Keratinocyte (primary cell): ENCODE data around the gene ARHGAP24. TPM values are rescaled to one million over a fixed set of nuclear protein-coding genes. Genes with fewer than 3 reads are reported as not detected.

Source experiments
- DNase-seq: peaks from one replicate; pipeline ENCODE4 v3.0.0-alpha.2; 2011; ENCODE audit warnings: low read depth, missing footprints, low spot score
- FAIRE-seq: peaks from 2 replicates; lab custom pipeline; 2011; peaks lifted over from hg19 to GRCh38; lab: Jason Lieb, UNC
- H2AFZ ChIP-seq: 2 replicates; pipeline ENCODE4 v1.6.0; 2012; ENCODE audit warnings: low read length, control low read depth, inconsistent platforms; ENCODE audit not compliant: control insufficient read depth
- H3K27ac ChIP-seq: 2 replicates; pipeline ENCODE4 v1.5.1; 2011; ENCODE audit warnings: low read length; ENCODE audit not compliant: control insufficient read depth, insufficient read depth
- H3K27me3 ChIP-seq: 3 replicates; pipeline ENCODE4 v1.6.0; 2011; ENCODE audit warnings: low read length; ENCODE audit not compliant: control insufficient read depth, insufficient read depth; ENCODE audit errors: extremely low read depth
- H3K36me3 ChIP-seq, 2 experiments: 2 replicates in 1 of 2; 3 replicates in 1 of 2; pipeline ENCODE4 v1.5.1; 2011; ENCODE audit warnings: low read length in 2 of 2, mild to moderate bottlenecking in 1 of 2; ENCODE audit not compliant: control insufficient read depth in 2 of 2, insufficient read depth in 2 of 2; ENCODE audit errors: extremely low read depth in 1 of 2
- H3K4me1 ChIP-seq: 3 replicates; pipeline ENCODE4 v1.5.1; 2011; ENCODE audit warnings: low read length; ENCODE audit not compliant: control insufficient read depth, insufficient read depth; ENCODE audit errors: extremely low read depth
- H3K4me2 ChIP-seq: 3 replicates; pipeline ENCODE4 v1.6.0; 2011; ENCODE audit warnings: low read depth, low read length; ENCODE audit not compliant: control insufficient read depth, insufficient read depth; ENCODE audit errors: extremely low read depth
- H3K4me3 ChIP-seq, 3 experiments: fragments of 200-600 bp in 1 of 3; sonication (generic) in 1 of 3; 2 replicates in 2 of 3; 3 replicates in 1 of 3; pipeline ENCODE4 v1.5.1; 2011 to 2016; ENCODE audit warnings: low read length in 3 of 3, mild to moderate bottlenecking in 3 of 3, control low read depth in 2 of 3, inconsistent platforms in 1 of 3, low read depth in 1 of 3, mixed read lengths in 1 of 3, mixed run types in 1 of 3, moderate library complexity in 1 of 3; ENCODE audit not compliant: control insufficient read depth in 2 of 3, insufficient read depth in 2 of 3; ENCODE audit errors: extremely low read depth in 1 of 3
- H3K79me2 ChIP-seq: 2 replicates; pipeline ENCODE4 v1.6.0; 2012; ENCODE audit warnings: low read length; ENCODE audit not compliant: control insufficient read depth, insufficient read depth
- H3K9ac ChIP-seq: 3 replicates; pipeline ENCODE4 v1.6.0; 2011; ENCODE audit warnings: low read length; ENCODE audit not compliant: control insufficient read depth, insufficient read depth; ENCODE audit errors: extremely low read depth
- H3K9me1 ChIP-seq: 3 replicates; pipeline ENCODE4 v1.6.0; 2011; ENCODE audit warnings: low read length; ENCODE audit not compliant: control insufficient read depth, insufficient read depth; ENCODE audit errors: extremely low read depth
- H3K9me3 ChIP-seq: 2 replicates; pipeline ENCODE4 v1.5.1; 2012; ENCODE audit warnings: low read depth, low read length; ENCODE audit not compliant: control insufficient read depth
- H4K20me1 ChIP-seq: 3 replicates; pipeline ENCODE4 v1.6.0; 2011; ENCODE audit warnings: low read length; ENCODE audit not compliant: control insufficient read depth, insufficient read depth; ENCODE audit errors: extremely low read depth
- CTCF ChIP-seq, 3 experiments: IDR thresholded peaks in 1 of 3; conservative IDR thresholded peaks in 1 of 3; optimal IDR thresholded peaks in 1 of 3; 2 replicates in 2 of 3; 3 replicates in 1 of 3; pipeline versions ENCODE3 to v1.5.1; 2011; ENCODE audit warnings: low read length in 3 of 3, mild to moderate bottlenecking in 3 of 3, moderate library complexity in 2 of 3, control low read depth in 1 of 3, inconsistent platforms in 1 of 3; ENCODE audit not compliant: insufficient read depth in 2 of 3; ENCODE audit errors: extremely low read depth in 1 of 3
- EZH2 ChIP-seq: IDR thresholded peaks from one replicate; pipeline ENCODE4 v1.6.1; 2012; ENCODE audit warnings: inconsistent platforms, mild to moderate bottlenecking, low read length, moderate library complexity
- dilution Hi-C: fragments of 300-500 bp; cut with MboI; formaldehyde crosslinking; loops from one replicate; pipeline ENCODE4 v1.7.0; 2020; ENCODE audit warnings: low sequenced_read_pairs; ENCODE audit not compliant: extremely low pct_ligation_motif_present
- polyA plus RNA-seq, 5 experiments: library from polyadenylated mRNA; depleted of rRNA in 3 of 5; stranded (reverse) in 3 of 5; stranded (forward) in 1 of 5; unstranded in 1 of 5; fragments of >200 nt; gene quantifications; 1 replicate in 1 of 5; 2 replicates in 3 of 5; 3 replicates in 1 of 5; pipeline versions ENCODE4 v1.2.1 to v1.2.3, GENCODE V29; 2011 to 2012; ENCODE audit warnings: missing spikeins in 2 of 5, low read depth in 1 of 5, low replicate concordance in 1 of 5

ARHGAP24 gene
- polyA plus RNA-seq, 1 donor (not counting 4 experiments of a cell fraction or from before 2014, with no cell fraction given), result 0.87 TPM

GRCh38 chr4:85498068-85498733, 23.3 kb downstream of the ARHGAP24 start:
- Histone ChIP-seq H3K27me3 (no peaks in the 10 kb centered on the region), H3K79me2 (no peaks in the 10 kb centered on the region), H3K4me1 (peaks cover 28% of the 10 kb centered on the region), H4K20me1 (no peaks in the 10 kb centered on the region), H3K36me3 (no peaks in the 10 kb centered on the region), H3K9me3 (no peaks in the 10 kb centered on the region), H3K4me3 (no peak overlapping the region), H3K27ac (peak overlapping the region; percentile 67), H3K9ac (no peak overlapping the region), H3K4me2 (peak overlapping the region; percentile 37), H3K9me1 (no peaks in the 10 kb centered on the region), H2AFZ (peak overlapping the region; percentile 34)
- DNase-seq (peak; percentile 15), FAIRE-seq (peak; percentile 83)
- TF ChIP-seq EZH2 (no peak), CTCF (optimal IDR thresholded peaks at IDR 0.05 in 1 of 3, IDR thresholded peaks at IDR 0.05 in 1 of 3, conservative IDR thresholded peaks at IDR 0.05 in 1 of 3; ENCODE audit: extremely low read depth in 1 of 3, insufficient read depth in 2 of 3, low read length in 3 of 3) (no peak)
- dilution Hi-C loops, result no loop called here

GRCh38 chr4:85499573-85499972, 24.6 kb downstream of the ARHGAP24 start:
- no peak overlapping the region for H2AFZ ChIP-seq
- no peaks in the 10 kb centered on the region for H3K79me2 ChIP-seq
- H3K27me3 ChIP-seq, result no peaks in the 10 kb centered on the region
- dilution Hi-C loops, result no loop called here
- H3K4me3 ChIP-seq, result no peak overlapping the region
- H3K9me1 ChIP-seq, result no peaks in the 10 kb centered on the region
- H3K27ac ChIP-seq, result no peak overlapping the region
- FAIRE-seq (no peak), DNase-seq (no peak)
- H3K4me1 ChIP-seq, result peaks cover 28% of the 10 kb centered on the region
- no peak overlapping the region for H3K9ac ChIP-seq
- TF ChIP-seq EZH2, result no peak
- TF ChIP-seq CTCF (optimal IDR thresholded peaks at IDR 0.05 in 1 of 3, IDR thresholded peaks at IDR 0.05 in 1 of 3, conservative IDR thresholded peaks at IDR 0.05 in 1 of 3; ENCODE audit: extremely low read depth in 1 of 3, insufficient read depth in 2 of 3, low read length in 3 of 3), result no peak
- no peaks in the 10 kb centered on the region for H3K9me3 ChIP-seq
- H4K20me1 ChIP-seq, result no peaks in the 10 kb centered on the region
- no peaks in the 10 kb centered on the region for H3K36me3 ChIP-seq
- H3K4me2 ChIP-seq, result no peak overlapping the region
